IMR-90 (cell line): Measurements from ENCODE around the gene VDR. TPM values are rescaled to one million over a fixed set of nuclear protein-coding genes. Genes with fewer than 3 reads are reported as not detected.

ENCODE experiments used
- ATAC-seq: fragments of 200-7000 bp; cut with Tn5 transposase; 2 replicates; pipeline ENCODE4 v1.9.1; 2020; ENCODE audit warnings: low read depth, mild to moderate bottlenecking, moderate library complexity
- BruUV-seq: library from RNA; stranded (reverse); fragments of 400-500 nt; replicated peaks from 2 replicates; lab custom pipeline; 2021; lab: Mats Ljungman, UMichigan
- CTCF ChIA-PET: fragments of 300-600 bp; formaldehyde crosslinking; extraction: SDS; loops from one replicate; lab custom pipeline; 2021; ENCODE audit warnings: antibody characterized with exemption; lab: Yijun Ruan, JAX
- POLR2A ChIA-PET: fragments of 300-600 bp; sonication (Branson Sonifier 250); formaldehyde crosslinking; loops from one replicate; lab custom pipeline; 2022; ENCODE audit warnings: antibody characterized with exemption; ENCODE audit not compliant: unreplicated experiment; lab: Charles Lee
- DNase-seq: peaks from one replicate; pipeline ENCODE4 v3.0.0; 2013
- H2AFZ ChIP-seq: replicated peaks from 2 replicates; pipeline ENCODE3; 2013; ENCODE audit warnings: low read length, mild to moderate bottlenecking; ENCODE audit not compliant: poor library complexity
- H2AK5ac ChIP-seq: 2 replicates; pipeline ENCODE4 v1.6.1; 2013; ENCODE audit warnings: low read depth, low read length, inconsistent platforms
- H2AK9ac ChIP-seq: replicated peaks from 2 replicates; pipeline ENCODE3; 2013; ENCODE audit warnings: mild to moderate bottlenecking, low read depth, low read length, moderate library complexity; ENCODE audit not compliant: poor library complexity
- H2BK120ac ChIP-seq: 2 replicates; pipeline ENCODE4 v1.6.1; 2013; ENCODE audit warnings: low read depth, low read length, inconsistent platforms
- H2BK15ac ChIP-seq: 3 replicates; pipeline ENCODE4 v1.6.1; 2013; ENCODE audit warnings: low read depth, low read length, inconsistent platforms
- H2BK20ac ChIP-seq: 2 replicates; pipeline ENCODE4 v1.6.1; 2013; ENCODE audit warnings: low read depth, mild to moderate bottlenecking, inconsistent platforms, low read length, moderate library complexity
- H2BK5ac ChIP-seq: 2 replicates; pipeline ENCODE4 v1.6.1; 2013; ENCODE audit warnings: mild to moderate bottlenecking, low read depth, low read length, inconsistent platforms; ENCODE audit not compliant: poor library complexity, severe bottlenecking
- H3K14ac ChIP-seq: replicated peaks from 2 replicates; pipeline ENCODE4 v1.6.1; 2013; ENCODE audit warnings: low read depth, low read length, inconsistent platforms
- H3K18ac ChIP-seq: 2 replicates; pipeline ENCODE4 v1.6.1; 2013; ENCODE audit warnings: low read depth, low read length, control low read depth
- H3K23ac ChIP-seq: 2 replicates; pipeline ENCODE4 v1.6.1; 2013; ENCODE audit warnings: low read depth, low read length, inconsistent platforms
- H3K27ac ChIP-seq: 2 replicates; pipeline ENCODE4 v1.5.1; 2013; ENCODE audit warnings: mild to moderate bottlenecking, control low read depth, low read length; ENCODE audit not compliant: insufficient read depth
- H3K27me3 ChIP-seq: 2 replicates; pipeline ENCODE4 v1.6.1; 2013; ENCODE audit warnings: low read length; ENCODE audit not compliant: control insufficient read depth, insufficient read depth
- H3K36me3 ChIP-seq: 2 replicates; pipeline ENCODE4 v1.6.1; 2013; ENCODE audit warnings: low read length, mixed read lengths; ENCODE audit not compliant: control insufficient read depth, insufficient read depth
- H3K4ac ChIP-seq: 2 replicates; pipeline ENCODE4 v1.6.1; 2013; ENCODE audit warnings: low read depth, low read length, inconsistent platforms
- H3K4me1 ChIP-seq: 2 replicates; pipeline ENCODE4 v1.6.1; 2013; ENCODE audit warnings: low read length, mixed read lengths; ENCODE audit not compliant: control insufficient read depth, insufficient read depth
- H3K4me2 ChIP-seq: 2 replicates; pipeline ENCODE4 v1.6.1; 2013; ENCODE audit warnings: low read depth, mild to moderate bottlenecking, control low read depth, low read length, moderate library complexity
- H3K4me3 ChIP-seq: 2 replicates; pipeline ENCODE4 v1.5.1; 2013; ENCODE audit warnings: low read depth, mild to moderate bottlenecking, control low read depth, low read length, moderate library complexity; ENCODE audit not compliant: insufficient read depth
- H3K56ac ChIP-seq: 2 replicates; pipeline ENCODE4 v1.6.1; 2013; ENCODE audit warnings: low read length, inconsistent platforms; ENCODE audit not compliant: insufficient read depth; ENCODE audit errors: extremely low read depth
- H3K79me1 ChIP-seq, 2 experiments: 2 replicates each; pipeline ENCODE4 v1.6.1; 2013; ENCODE audit warnings: low read length in 2 of 2, inconsistent platforms in 1 of 2, low read depth in 1 of 2
- H3K9ac ChIP-seq: 2 replicates; pipeline ENCODE4 v1.6.1; 2013; ENCODE audit warnings: low read depth, low read length, control low read depth
- H3K9me1 ChIP-seq: 2 replicates; pipeline ENCODE4 v1.6.1; 2013; ENCODE audit warnings: low read length, inconsistent platforms; ENCODE audit not compliant: insufficient read depth
- H3K9me3 ChIP-seq: 2 replicates; pipeline ENCODE4 v1.6.1; 2013; ENCODE audit warnings: low read length; ENCODE audit not compliant: control insufficient read depth, insufficient read depth
- H4K20me1 ChIP-seq: 2 replicates; pipeline ENCODE4 v1.6.1; 2013; ENCODE audit warnings: low read length, inconsistent platforms; ENCODE audit not compliant: insufficient read depth
- H4K5ac ChIP-seq: 2 replicates; pipeline ENCODE4 v1.6.1; 2013; ENCODE audit warnings: mild to moderate bottlenecking, low read depth, low read length, control low read depth
- H4K8ac ChIP-seq, 2 experiments: 2 replicates each; pipeline ENCODE4 v1.6.1; 2013; ENCODE audit warnings: low read depth in 2 of 2, low read length in 2 of 2, control low read depth in 1 of 2, inconsistent platforms in 1 of 2
- H4K91ac ChIP-seq: 2 replicates; pipeline ENCODE4 v1.6.1; 2013; ENCODE audit warnings: low read depth, low read length, inconsistent platforms; ENCODE audit not compliant: insufficient read depth
- BHLHE40 ChIP-seq: fragments of 150-350 bp; IDR thresholded peaks from 2 replicates; pipeline ENCODE4 v1.6.1; 2016; ENCODE audit warnings: mild to moderate bottlenecking, low read depth, low read length
- CEBPB ChIP-seq: IDR thresholded peaks from 2 replicates; pipeline ENCODE4 v1.6.1; 2012; ENCODE audit warnings: low read depth, low read length, improper control_type of control experiment
- CTCF ChIP-seq: conservative IDR thresholded peaks from 2 replicates; pipeline ENCODE4 v1.5.1; 2012; ENCODE audit warnings: mild to moderate bottlenecking, low read depth, low read length, improper control_type of control experiment
- MAFK ChIP-seq: IDR thresholded peaks from 2 replicates; pipeline ENCODE4 v1.6.1; 2012; ENCODE audit warnings: low read depth, low read length, improper control_type of control experiment
- MAZ ChIP-seq: IDR thresholded peaks from 2 replicates; pipeline ENCODE4 v1.6.1; 2012; ENCODE audit warnings: low read depth, mild to moderate bottlenecking, low read length, improper control_type of control experiment, moderate library complexity, borderline replicate concordance
- MXI1 ChIP-seq: IDR thresholded peaks from 2 replicates; pipeline ENCODE4 v1.6.1; 2012; ENCODE audit warnings: low read depth, mild to moderate bottlenecking, low read length, moderate library complexity, borderline replicate concordance
- NFE2L2 ChIP-seq: fragments of 150-350 bp; IDR thresholded peaks from 2 replicates; pipeline ENCODE4 v1.6.1; 2016; ENCODE audit warnings: low read depth, mild to moderate bottlenecking, low read length
- RAD21 ChIP-seq: IDR thresholded peaks from 2 replicates; pipeline ENCODE4 v1.6.1; 2012; ENCODE audit warnings: low read length, improper control_type of control experiment
- RCOR1 ChIP-seq: IDR thresholded peaks from 2 replicates; pipeline ENCODE4 v1.6.1; 2012; ENCODE audit warnings: mild to moderate bottlenecking, low read length, improper control_type of control experiment; ENCODE audit not compliant: insufficient replicate concordance
- RFX5 ChIP-seq: IDR thresholded peaks from 2 replicates; pipeline ENCODE4 v1.8.0; 2012; ENCODE audit warnings: low read depth, mild to moderate bottlenecking, low read length, moderate library complexity
- SMC3 ChIP-seq: fragments of 150-350 bp; IDR thresholded peaks from 2 replicates; pipeline ENCODE4 v1.6.1; 2016; ENCODE audit warnings: low read depth, mild to moderate bottlenecking, antibody characterized with exemption, low read length, moderate library complexity
- WGBS, 2 experiments: methylation state at CpG; one replicate each; pipeline versions ENCODE4 v1.1.5 to v1.1.7; 2013; ENCODE audit warnings: missing lambda C conversion rate in 2 of 2; ENCODE audit not compliant: insufficient read length in 1 of 2; ENCODE audit errors: extremely low coverage in 2 of 2; 5-methylcytosine and 5-hydroxymethylcytosine counted together
- dilution Hi-C: fragments of 300-500 bp; cut with HindIII; formaldehyde crosslinking; loops from one replicate; pipeline ENCODE4 v1.14.3; 2018; ENCODE audit warnings: low sequenced_read_pairs; ENCODE audit not compliant: unreplicated experiment
- in situ Hi-C: fragments of 300-500 bp; cut with MboI; formaldehyde crosslinking; loops from 3 replicates; pipeline ENCODE4 v1.14.3; 2019; ENCODE audit warnings: low sequenced_read_pairs, inconsistent platforms, mixed read lengths
- intact Hi-C: fragments of 100-400 bp; cut with micrococcal nuclease; formaldehyde crosslinking; loops from 2 replicates; pipeline ENCODE4 v1.10.0; 2022
- polyA plus RNA-seq, 3 experiments: library from polyadenylated mRNA; depleted of rRNA; stranded (reverse); fragments of >200 nt; gene quantifications; 2 replicates each; pipeline ENCODE4 v1.2.3, GENCODE V29; 2012; ENCODE audit warnings: low replicate concordance in 1 of 3
- total RNA-seq: library from RNA; depleted of rRNA; stranded (reverse); fragments of >200 nt; gene quantifications from 2 replicates; pipeline ENCODE4 v1.2.3, GENCODE V29; 2012
- TF ChIP-seq, protein P1 (sequence below): fragments of 150-350 bp; IDR thresholded peaks from 2 replicates; pipeline ENCODE4 v1.6.1; 2016; ENCODE audit warnings: low read depth, mild to moderate bottlenecking, low read length, moderate library complexity, borderline replicate concordance
- TF ChIP-seq, protein P2 (sequence below): fragments of 150-350 bp; IDR thresholded peaks from 2 replicates; pipeline ENCODE4 v1.6.1; 2017; ENCODE audit warnings: mild to moderate bottlenecking, antibody characterized with exemption, low read length, low read depth

Gene VDR
- total and polyA plus RNA-seq, 2 of the 4 experiments (the other 2 are of a cell fraction), result 5.4 to 8.5 TPM

- no peak overlapping the region; a peak in 1 of 4 replicates for H4K8ac ChIP-seq
- no peak overlapping the region for H3K23ac ChIP-seq
- no peak overlapping the region for H2BK20ac ChIP-seq
- H2AK5ac ChIP-seq, result peak overlapping the region; percentile 35
- intact Hi-C loops (no loop called here), in situ Hi-C loops (no loop called here), dilution Hi-C loops (no loop called here)
- WGBS, 2 experiments, result no CpG with 5 or more reads among the region's 2 CpGs
- BruUV-seq, result no TSS peak
- no peak overlapping the region for H3K14ac ChIP-seq
- CTCF ChIA-PET, result no interaction called here
- H3K56ac ChIP-seq, result no peak overlapping the region
- H4K91ac ChIP-seq, result peak overlapping the region; percentile 33
- no peak overlapping the region for H3K27ac ChIP-seq
- ATAC-seq (no peak), DNase-seq (no peak)
- no peak overlapping the region for H4K5ac ChIP-seq
- no peaks in the 10 kb centered on the region for H3K36me3 ChIP-seq
- no peaks in the 10 kb centered on the region for H3K27me3 ChIP-seq
- peaks cover 22% of the 10 kb centered on the region for H3K9me1 ChIP-seq
- H4K20me1 ChIP-seq, result no peaks in the 10 kb centered on the region; the same call in 1 of the 2 replicates
- no peak overlapping the region for H3K4ac ChIP-seq
- H2BK15ac ChIP-seq, result peak overlapping the region; percentile 21; the same call in 2 of the 3 replicates
- H2BK120ac ChIP-seq, result no peak overlapping the region
- H3K79me1 ChIP-seq, result peaks cover 0 to 18% of the 10 kb centered on the region in 2 experiments; a peak in 2 of 4 replicates
- H3K18ac ChIP-seq, result no peak overlapping the region
- POLR2A ChIA-PET, result no interaction called here
- no peak overlapping the region for H2AK9ac ChIP-seq
- H3K4me2 ChIP-seq, result no peak overlapping the region
- peak overlapping the region; percentile 4 for H2AFZ ChIP-seq
- TF ChIP-seq BHLHE40 (no peak), RAD21 (no peak), SMC3 (no peak), MXI1 (no peak), MAZ (no peak), NFE2L2 (no peak), CEBPB (no peak), CTCF (no peak), RFX5 (no peak), RCOR1 (no peak), MAFK (no peak)
- TF ChIP-seq, protein P1, sequence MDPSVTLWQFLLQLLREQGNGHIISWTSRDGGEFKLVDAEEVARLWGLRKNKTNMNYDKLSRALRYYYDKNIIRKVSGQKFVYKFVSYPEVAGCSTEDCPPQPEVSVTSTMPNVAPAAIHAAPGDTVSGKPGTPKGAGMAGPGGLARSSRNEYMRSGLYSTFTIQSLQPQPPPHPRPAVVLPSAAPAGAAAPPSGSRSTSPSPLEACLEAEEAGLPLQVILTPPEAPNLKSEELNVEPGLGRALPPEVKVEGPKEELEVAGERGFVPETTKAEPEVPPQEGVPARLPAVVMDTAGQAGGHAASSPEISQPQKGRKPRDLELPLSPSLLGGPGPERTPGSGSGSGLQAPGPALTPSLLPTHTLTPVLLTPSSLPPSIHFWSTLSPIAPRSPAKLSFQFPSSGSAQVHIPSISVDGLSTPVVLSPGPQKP, result no peak
- TF ChIP-seq, protein P2, sequence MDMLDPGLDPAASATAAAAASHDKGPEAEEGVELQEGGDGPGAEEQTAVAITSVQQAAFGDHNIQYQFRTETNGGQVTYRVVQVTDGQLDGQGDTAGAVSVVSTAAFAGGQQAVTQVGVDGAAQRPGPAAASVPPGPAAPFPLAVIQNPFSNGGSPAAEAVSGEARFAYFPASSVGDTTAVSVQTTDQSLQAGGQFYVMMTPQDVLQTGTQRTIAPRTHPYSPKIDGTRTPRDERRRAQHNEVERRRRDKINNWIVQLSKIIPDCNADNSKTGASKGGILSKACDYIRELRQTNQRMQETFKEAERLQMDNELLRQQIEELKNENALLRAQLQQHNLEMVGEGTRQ, result no peak
- H3K9me3 ChIP-seq, result no peaks in the 10 kb centered on the region
- no peak overlapping the region for H3K4me3 ChIP-seq
- H3K9ac ChIP-seq, result no peak overlapping the region
- H2BK5ac ChIP-seq, result no peak overlapping the region
- H3K4me1 ChIP-seq, result peaks cover 28% of the 10 kb centered on the region
These were observed 80.6 kb downstream of the VDR start for GRCh38 chr12:47824198-47824597.
